GM13976 (cell line): ENCODE results near the gene TRIB2.

Source experiments
- DNase-seq: peaks from one replicate; pipeline ENCODE4 v3.0.0; 2012; ENCODE audit warnings: low spot score
- in situ Hi-C: fragments of 300-500 bp; cut with MboI; formaldehyde crosslinking; loops from one replicate; pipeline ENCODE4 v1.12.0; 2022; ENCODE audit warnings: low sequenced_read_pairs, mixed read lengths, inconsistent platforms; ENCODE audit not compliant: unreplicated experiment
- TF ChIP-seq, protein P1 (sequence below): IDR thresholded peaks from 2 replicates; pipeline ENCODE4 v1.5.1; 2012; ENCODE audit warnings: borderline replicate concordance, mild to moderate bottlenecking; ENCODE audit not compliant: insufficient read depth; ENCODE audit errors: extremely low read depth, missing control alignments, control extremely low read depth

TRIB2 gene

GRCh38 chr2:12694990-12695774, 21.6 kb upstream of the TRIB2 start:
- TF ChIP-seq, protein P1, sequence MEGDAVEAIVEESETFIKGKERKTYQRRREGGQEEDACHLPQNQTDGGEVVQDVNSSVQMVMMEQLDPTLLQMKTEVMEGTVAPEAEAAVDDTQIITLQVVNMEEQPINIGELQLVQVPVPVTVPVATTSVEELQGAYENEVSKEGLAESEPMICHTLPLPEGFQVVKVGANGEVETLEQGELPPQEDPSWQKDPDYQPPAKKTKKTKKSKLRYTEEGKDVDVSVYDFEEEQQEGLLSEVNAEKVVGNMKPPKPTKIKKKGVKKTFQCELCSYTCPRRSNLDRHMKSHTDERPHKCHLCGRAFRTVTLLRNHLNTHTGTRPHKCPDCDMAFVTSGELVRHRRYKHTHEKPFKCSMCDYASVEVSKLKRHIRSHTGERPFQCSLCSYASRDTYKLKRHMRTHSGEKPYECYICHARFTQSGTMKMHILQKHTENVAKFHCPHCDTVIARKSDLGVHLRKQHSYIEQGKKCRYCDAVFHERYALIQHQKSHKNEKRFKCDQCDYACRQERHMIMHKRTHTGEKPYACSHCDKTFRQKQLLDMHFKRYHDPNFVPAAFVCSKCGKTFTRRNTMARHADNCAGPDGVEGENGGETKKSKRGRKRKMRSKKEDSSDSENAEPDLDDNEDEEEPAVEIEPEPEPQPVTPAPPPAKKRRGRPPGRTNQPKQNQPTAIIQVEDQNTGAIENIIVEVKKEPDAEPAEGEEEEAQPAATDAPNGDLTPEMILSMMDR: no peak
- DNase-seq: no peak
- in situ Hi-C loops: no loop called here

- TF ChIP-seq, protein P1: no peak
- DNase-seq: no peak
- in situ Hi-C loops: no loop called here
These were observed 19.1 kb upstream of the TRIB2 start for GRCh38 chr2:12697617-12698016.

- in situ Hi-C loops: loop anchor here (25.0 kb wide), 1 partner anchor 864 kb away; no protein-coding TSS in a partner anchor
- DNase-seq: no peak
- TF ChIP-seq, protein P1: no peak
These were observed 15.7 kb upstream of the TRIB2 start for GRCh38 chr2:12700989-12701388.

GRCh38 chr2:12701786-12702167, 15.0 kb upstream of the TRIB2 start:
- no peak for DNase-seq

GRCh38 chr2:12702168-12703121, 14.3 kb upstream of the TRIB2 start:
- TF ChIP-seq, protein P1: no peak
- no peak for DNase-seq
- in situ Hi-C loops: loop anchor here (25.0 kb wide), 1 partner anchor 865 kb away; no protein-coding TSS in a partner anchor

More at GRCh38 chr2:12701786-12702167, 15.0 kb upstream of the TRIB2 start:
- TF ChIP-seq, protein P1: no peak
- in situ Hi-C loops: loop anchor here (25.0 kb wide), 1 partner anchor 864 kb away; no protein-coding TSS in a partner anchor

DNA sequence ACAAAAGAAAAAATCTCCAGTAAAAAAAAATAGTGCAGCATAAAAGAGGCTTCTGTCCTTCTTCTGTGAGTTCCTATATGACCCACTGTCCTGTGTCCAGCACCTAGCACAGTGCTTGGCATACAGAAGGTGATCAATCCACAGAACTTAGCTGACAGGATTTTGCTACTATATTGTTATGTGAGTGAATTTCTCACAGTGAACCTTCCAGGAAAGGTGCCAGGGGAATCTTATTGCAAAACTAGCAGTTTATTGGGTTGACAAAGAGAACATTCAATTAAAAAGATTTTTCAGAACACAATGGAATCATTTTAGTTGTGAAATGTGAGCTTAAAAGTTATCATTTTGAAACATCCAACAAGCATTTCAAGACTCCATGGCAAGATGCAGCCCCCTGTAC, 12.4 kb upstream of the TRIB2 start:
- no peak for DNase-seq
- TF ChIP-seq, protein P1: no peak
- in situ Hi-C loops: loop anchor here (25.0 kb wide), 1 partner anchor 867 kb away; no protein-coding TSS in a partner anchor
